ENCODE results near the gene MAP7. TPM values are rescaled to one million over a fixed set of nuclear protein-coding genes. Genes with fewer than 3 reads are reported as not detected.

The MAP7 gene
- polyA plus RNA-seq, 2 of the 4 experiments (the other 2 are of a cell fraction): 60.6 to 64.5 TPM

DNA sequence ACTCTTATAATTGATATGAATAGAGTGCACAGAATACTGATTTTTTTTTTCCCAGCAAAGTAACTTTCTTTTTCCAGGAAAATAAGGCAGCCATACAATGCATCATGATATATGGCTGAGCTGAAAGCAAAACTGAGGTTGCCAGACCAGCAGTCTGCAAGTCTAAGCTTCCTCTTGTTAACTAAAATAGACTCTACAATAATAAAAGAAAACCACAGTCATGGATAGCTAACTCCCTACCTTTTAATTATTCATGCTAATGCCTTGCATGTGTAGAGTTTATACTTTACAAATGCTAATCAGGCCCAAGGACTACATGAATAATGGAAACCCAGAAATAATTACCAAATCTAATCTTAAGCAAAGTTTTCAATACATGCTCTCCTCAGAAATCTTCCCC lies 47.4 kb downstream of the MAP7 start:
- DNase-seq (ENCODE audit: low read depth in 1 of 2, low spot score in 1 of 2): no peak
- H3K4me2 ChIP-seq: peak overlapping the region; percentile 24; the same call in 1 of the 3 replicates
- no peaks in the 10 kb centered on the region for H3K9me3 ChIP-seq
- H3K4me1 ChIP-seq: peaks cover 74% of the 10 kb centered on the region
- no peak for FAIRE-seq
- ATAC-seq: no peak
- no peak overlapping the region for H3K4me3 ChIP-seq
- H3K27ac ChIP-seq: peak overlapping the region; percentile 15 to 70; a peak in 5 of 6 replicates
- ChIA-PET POLR2A (no interaction called here), CTCF (no interaction called here)
- TF ChIP-seq MAFK (IDR thresholded peaks at IDR 0.05; ENCODE audit: partially characterized antibody) (no peak), HMGXB4 (CRISPR knock-in tag; IDR thresholded peaks at IDR 0.05; ENCODE audit: borderline replicate concordance) (no peak)

DNA sequence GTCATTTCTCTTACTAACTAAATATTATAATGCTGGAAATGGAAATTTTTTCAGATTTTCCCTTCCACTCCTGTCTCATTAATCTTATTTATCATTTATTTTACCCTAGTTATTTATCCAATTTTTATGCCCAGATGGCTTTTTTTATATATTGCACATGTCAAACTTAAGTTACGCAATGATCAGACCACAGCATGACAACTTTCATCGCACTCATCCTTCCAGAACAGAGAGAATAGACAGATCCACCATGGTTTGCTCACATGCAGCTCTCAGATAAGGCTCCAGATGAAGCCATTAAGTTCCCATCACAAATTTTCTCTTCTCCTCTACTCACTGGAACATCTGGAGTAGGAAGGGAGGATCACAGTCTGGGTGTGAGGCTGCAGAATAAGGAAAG lies 48.7 kb downstream of the MAP7 start:
- H3K9me3 ChIP-seq: no peaks in the 10 kb centered on the region
- H3K4me3 ChIP-seq: no peak overlapping the region
- no peak for ATAC-seq
- WGBS (ENCODE audit: missing lambda C conversion rate): 94% methylated on average over 2 of the region's 2 CpGs
- ChIA-PET CTCF (no interaction called here), POLR2A (no interaction called here)
- 0 out of 3 replicates have a peak overlapping the region, but pooled peaks have one; percentile 13 for H3K4me2 ChIP-seq
- TF ChIP-seq CEBPB (IDR thresholded peaks at IDR 0.05): peak; percentile 50 to 55; a peak in 2 of 4 replicates
- TF ChIP-seq MAZ (IDR thresholded peaks at IDR 0.05; ENCODE audit: borderline replicate concordance, low read depth, low read length): no peak
- TF ChIP-seq NPAS2 (CRISPR knock-in tag; IDR thresholded peaks at IDR 0.05; ENCODE audit: borderline replicate concordance): no peak
- H3K4me1 ChIP-seq: peaks cover 69% of the 10 kb centered on the region
- H3K27ac ChIP-seq: peak overlapping the region; percentile 26 to 68; a peak in 3 of 6 replicates
- FAIRE-seq: no peak
- no peak for DNase-seq (ENCODE audit: low read depth in 1 of 2, low spot score in 1 of 2)

DNA sequence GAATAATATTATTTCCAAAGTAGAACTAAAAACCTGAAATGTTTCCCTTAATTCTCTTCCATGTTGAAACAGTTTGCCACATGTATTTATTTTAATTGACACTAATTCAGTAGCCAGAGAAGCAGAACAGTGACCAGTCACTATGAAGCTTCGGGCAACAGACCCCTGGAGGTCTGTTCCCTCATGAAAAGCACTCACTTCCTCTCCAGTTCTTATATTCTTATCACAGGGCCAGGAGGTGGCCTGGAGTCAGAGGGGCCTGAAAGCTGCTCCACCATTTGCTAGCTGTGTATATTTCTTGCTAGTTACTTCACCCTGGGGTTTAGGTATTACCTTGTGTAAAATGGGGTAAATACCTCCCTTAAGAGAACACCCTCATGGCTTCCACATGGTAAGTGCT lies 49.1 kb downstream of the MAP7 start:
- Histone ChIP-seq H3K4me2 (no peak overlapping the region), H3K4me1 (peaks cover 69% of the 10 kb centered on the region), H3K9me3 (no peaks in the 10 kb centered on the region), H3K27ac (peak overlapping the region in 1 of 2 experiments; percentile 68; a peak in 3 of 6 replicates), H3K4me3 (no peak overlapping the region)
- CTCF ChIA-PET: no interaction called here
- TF ChIP-seq TP53 (CRISPR knock-in tag; IDR thresholded peaks at IDR 0.05) (no peak), ZSCAN20 (CRISPR knock-in tag; IDR thresholded peaks at IDR 0.05) (no peak), HMGXB4 (CRISPR knock-in tag; IDR thresholded peaks at IDR 0.05; ENCODE audit: borderline replicate concordance) (no peak), MYC (IDR thresholded peaks at IDR 0.05; ENCODE audit: borderline replicate concordance, low read length) (no peak), USF2 (IDR thresholded peaks at IDR 0.05) (no peak), POLR2AphosphoS2 (conservative IDR thresholded peaks at IDR 0.05; ENCODE audit: low read length) (no peak), HOXB5 (CRISPR knock-in tag; IDR thresholded peaks at IDR 0.05) (no peak), HOXB13 (CRISPR knock-in tag; IDR thresholded peaks at IDR 0.05; ENCODE audit: low read depth) (no peak), GATA3 (IDR thresholded peaks at IDR 0.05; ENCODE audit: borderline replicate concordance) (no peak), EHMT2 (IDR thresholded peaks at IDR 0.05; ENCODE audit: low read depth) (no peak), JUNB (IDR thresholded peaks at IDR 0.05) (no peak), FOXS1 (CRISPR knock-in tag; IDR thresholded peaks at IDR 0.05) (no peak)
- TF ChIP-seq, protein P1, sequence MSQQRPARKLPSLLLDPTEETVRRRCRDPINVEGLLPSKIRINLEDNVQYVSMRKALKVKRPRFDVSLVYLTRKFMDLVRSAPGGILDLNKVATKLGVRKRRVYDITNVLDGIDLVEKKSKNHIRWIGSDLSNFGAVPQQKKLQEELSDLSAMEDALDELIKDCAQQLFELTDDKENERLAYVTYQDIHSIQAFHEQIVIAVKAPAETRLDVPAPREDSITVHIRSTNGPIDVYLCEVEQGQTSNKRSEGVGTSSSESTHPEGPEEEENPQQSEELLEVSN (IDR thresholded peaks at IDR 0.05; ENCODE audit: borderline replicate concordance, low read depth): no peak
- TF ChIP-seq, protein P2, sequence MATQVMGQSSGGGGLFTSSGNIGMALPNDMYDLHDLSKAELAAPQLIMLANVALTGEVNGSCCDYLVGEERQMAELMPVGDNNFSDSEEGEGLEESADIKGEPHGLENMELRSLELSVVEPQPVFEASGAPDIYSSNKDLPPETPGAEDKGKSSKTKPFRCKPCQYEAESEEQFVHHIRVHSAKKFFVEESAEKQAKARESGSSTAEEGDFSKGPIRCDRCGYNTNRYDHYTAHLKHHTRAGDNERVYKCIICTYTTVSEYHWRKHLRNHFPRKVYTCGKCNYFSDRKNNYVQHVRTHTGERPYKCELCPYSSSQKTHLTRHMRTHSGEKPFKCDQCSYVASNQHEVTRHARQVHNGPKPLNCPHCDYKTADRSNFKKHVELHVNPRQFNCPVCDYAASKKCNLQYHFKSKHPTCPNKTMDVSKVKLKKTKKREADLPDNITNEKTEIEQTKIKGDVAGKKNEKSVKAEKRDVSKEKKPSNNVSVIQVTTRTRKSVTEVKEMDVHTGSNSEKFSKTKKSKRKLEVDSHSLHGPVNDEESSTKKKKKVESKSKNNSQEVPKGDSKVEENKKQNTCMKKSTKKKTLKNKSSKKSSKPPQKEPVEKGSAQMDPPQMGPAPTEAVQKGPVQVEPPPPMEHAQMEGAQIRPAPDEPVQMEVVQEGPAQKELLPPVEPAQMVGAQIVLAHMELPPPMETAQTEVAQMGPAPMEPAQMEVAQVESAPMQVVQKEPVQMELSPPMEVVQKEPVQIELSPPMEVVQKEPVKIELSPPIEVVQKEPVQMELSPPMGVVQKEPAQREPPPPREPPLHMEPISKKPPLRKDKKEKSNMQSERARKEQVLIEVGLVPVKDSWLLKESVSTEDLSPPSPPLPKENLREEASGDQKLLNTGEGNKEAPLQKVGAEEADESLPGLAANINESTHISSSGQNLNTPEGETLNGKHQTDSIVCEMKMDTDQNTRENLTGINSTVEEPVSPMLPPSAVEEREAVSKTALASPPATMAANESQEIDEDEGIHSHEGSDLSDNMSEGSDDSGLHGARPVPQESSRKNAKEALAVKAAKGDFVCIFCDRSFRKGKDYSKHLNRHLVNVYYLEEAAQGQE (IDR thresholded peaks at IDR 0.05): no peak
- TF ChIP-seq, protein P3, sequence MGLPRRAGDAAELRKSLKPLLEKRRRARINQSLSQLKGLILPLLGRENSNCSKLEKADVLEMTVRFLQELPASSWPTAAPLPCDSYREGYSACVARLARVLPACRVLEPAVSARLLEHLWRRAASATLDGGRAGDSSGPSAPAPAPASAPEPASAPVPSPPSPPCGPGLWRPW (IDR thresholded peaks at IDR 0.05): no peak
- FAIRE-seq (no peak), ATAC-seq (no peak), DNase-seq (ENCODE audit: low read depth in 1 of 2, low spot score in 1 of 2) (no peak)
- WGBS (ENCODE audit: missing lambda C conversion rate): 83% methylated on average over 1 of the region's 1 CpG
- POLR2A ChIA-PET: no interaction called here
